GM12878 (cell line): ENCODE measurements around the gene ANXA5. TPM values are rescaled to one million over a fixed set of nuclear protein-coding genes. Genes with fewer than 3 reads are reported as not detected.

Source experiments
- ATAC-seq: fragments of 200-7000 bp; cut with Tn5 transposase; 3 replicates; pipeline ENCODE4 v1.9.1; 2020; ENCODE audit warnings: mild to moderate bottlenecking, moderate library complexity
- BruUV-seq: library from RNA; stranded (reverse); fragments of 400-500 nt; replicated peaks from 2 replicates; lab custom pipeline; 2021; lab: Mats Ljungman, UMichigan
- CTCF ChIA-PET: fragments of 300-600 bp; sonication (Branson Sonifier 250); formaldehyde crosslinking; extraction: SDS; loops from one replicate; lab custom pipeline; 2021; ENCODE audit warnings: inconsistent platforms; lab: Yijun Ruan, JAX
- POLR2A ChIA-PET: fragments of 350-600 bp; formaldehyde crosslinking; extraction: SDS; loops from one replicate; lab custom pipeline; 2021; ENCODE audit warnings: inconsistent platforms; lab: Charles Lee
- RAD21 ChIA-PET: fragments of 300-600 bp; sonication (Branson Sonifier 250); formaldehyde crosslinking; loops from one replicate; lab custom pipeline; 2023; ENCODE audit warnings: antibody characterized with exemption; ENCODE audit not compliant: unreplicated experiment; lab: Charles Lee
- SMC1A ChIA-PET: fragments of 300-600 bp; sonication (Branson Sonifier 250); formaldehyde crosslinking; loops from one replicate; lab custom pipeline; 2023; ENCODE audit not compliant: unreplicated experiment, uncharacterized antibody; lab: Charles Lee
- DNase-seq: peaks from one replicate; pipeline ENCODE4 v3.0.0-alpha.2; 2011; ENCODE audit warnings: low read depth, low spot score
- FAIRE-seq: peaks from 3 replicates; lab custom pipeline; 2011; peaks lifted over from hg19 to GRCh38; lab: Jason Lieb, UNC
- H2AFZ ChIP-seq: 2 replicates; pipeline ENCODE4 v1.6.0; 2011; ENCODE audit warnings: low read depth, low read length, control low read depth; ENCODE audit not compliant: control insufficient read depth
- H3K27ac ChIP-seq: 2 replicates; pipeline ENCODE4 v1.5.1; 2011; ENCODE audit warnings: control low read depth; ENCODE audit not compliant: control insufficient read depth, insufficient read depth
- H3K27me3 ChIP-seq, 2 experiments: replicated peaks in 1 of 2; 2 replicates each; pipeline versions ENCODE4 v1.6.0 to v1.6.1; 2011; ENCODE audit warnings: low read length in 1 of 2; ENCODE audit not compliant: control insufficient read depth in 2 of 2, insufficient read depth in 2 of 2
- H3K36me3 ChIP-seq, 2 experiments: 2 replicates each; pipeline ENCODE4 v1.5.1; 2011; ENCODE audit warnings: low read length in 1 of 2; ENCODE audit not compliant: control insufficient read depth in 2 of 2, insufficient read depth in 2 of 2
- H3K4me1 ChIP-seq: 2 replicates; pipeline ENCODE4 v1.6.1; 2011; ENCODE audit warnings: mild to moderate bottlenecking, low read length, moderate library complexity, mixed read lengths; ENCODE audit not compliant: control insufficient read depth, insufficient read depth
- H3K4me2 ChIP-seq: 2 replicates; pipeline ENCODE4 v1.6.0; 2011; ENCODE audit warnings: control low read depth; ENCODE audit not compliant: control insufficient read depth, insufficient read depth
- H3K4me3 ChIP-seq: fragments of 200-600 bp; sonication (generic); 2 replicates; pipeline ENCODE4 v1.5.1; 2016
- H3K79me2 ChIP-seq: 2 replicates; pipeline ENCODE4 v1.6.0; 2011; ENCODE audit warnings: low read length; ENCODE audit not compliant: control insufficient read depth, insufficient read depth
- H3K9ac ChIP-seq: 2 replicates; pipeline ENCODE4 v1.8.0; 2011; ENCODE audit warnings: low read length, control low read depth, mixed read lengths; ENCODE audit not compliant: control insufficient read depth, insufficient read depth
- H3K9me3 ChIP-seq: replicated peaks from 3 replicates; pipeline ENCODE4 v1.5.1; 2011; ENCODE audit warnings: mild to moderate bottlenecking, low read length; ENCODE audit not compliant: control insufficient read depth, insufficient read depth
- H4K20me1 ChIP-seq: 2 replicates; pipeline ENCODE4 v1.6.0; 2011; ENCODE audit not compliant: control insufficient read depth, insufficient read depth
- CBX5 ChIP-seq: sonication (generic); IDR thresholded peaks from 2 replicates; pipeline ENCODE4 v1.6.1; 2016; ENCODE audit warnings: low read depth, moderate library complexity, mild to moderate bottlenecking, inconsistent platforms
- CEBPB ChIP-seq, 2 experiments: fragments of 150-350 bp in 1 of 2; IDR thresholded peaks; 2 replicates each; pipeline ENCODE4 v1.6.1; 2012 to 2014; ENCODE audit warnings: low read depth in 2 of 2, low read length in 2 of 2, borderline replicate concordance in 1 of 2, inconsistent platforms in 1 of 2
- CREM ChIP-seq: IDR thresholded peaks from 2 replicates; pipeline ENCODE4 v1.6.1; 2014; ENCODE audit warnings: antibody characterized with exemption, low read depth
- EZH2 ChIP-seq: IDR thresholded peaks from 2 replicates; pipeline ENCODE4 v1.6.1; 2012; ENCODE audit warnings: low read depth, mild to moderate bottlenecking, control low read depth, inconsistent platforms, low read length, borderline replicate concordance; ENCODE audit not compliant: control insufficient read depth
- FOS ChIP-seq: IDR thresholded peaks from 3 replicates; pipeline ENCODE4 v1.6.1; 2011; ENCODE audit warnings: borderline replicate concordance; ENCODE audit not compliant: insufficient read length; ENCODE audit errors: extremely low read depth
- IRF4 ChIP-seq: IDR thresholded peaks from 2 replicates; pipeline ENCODE4 v1.6.1; 2011; ENCODE audit warnings: low read depth, low read length
- KLF5 ChIP-seq: fragments of 450-650 bp; IDR thresholded peaks from 2 replicates; pipeline ENCODE4 v1.6.1; 2014; ENCODE audit warnings: mild to moderate bottlenecking; ENCODE audit not compliant: partially characterized antibody
- MEF2B ChIP-seq: fragments of 450-650 bp; IDR thresholded peaks from 2 replicates; pipeline ENCODE4 v1.6.1; 2018; ENCODE audit warnings: mild to moderate bottlenecking, moderate library complexity; ENCODE audit not compliant: partially characterized antibody, poor library complexity, severe bottlenecking
- MYB ChIP-seq: fragments of 150-350 bp; IDR thresholded peaks from 2 replicates; pipeline ENCODE4 v1.6.1; 2014; ENCODE audit warnings: mild to moderate bottlenecking, low read depth, low read length, borderline replicate concordance
- NFIC ChIP-seq: IDR thresholded peaks from 2 replicates; pipeline ENCODE4 v1.6.1; 2012; ENCODE audit warnings: low read depth, mild to moderate bottlenecking, inconsistent platforms, low read length, moderate library complexity
- RELA ChIP-seq: fragments of 450-650 bp; IDR thresholded peaks from 2 replicates; pipeline ENCODE4 v1.8.0; 2014; ENCODE audit warnings: borderline replicate concordance; ENCODE audit not compliant: partially characterized antibody
- RFX5 ChIP-seq: IDR thresholded peaks from 2 replicates; pipeline ENCODE4 v1.6.1; 2011; ENCODE audit warnings: low read depth, low read length, improper control_type of control experiment
- SPI1 ChIP-seq: IDR thresholded peaks from 2 replicates; pipeline ENCODE4 v1.6.1; 2011; ENCODE audit warnings: low read depth, mild to moderate bottlenecking, low read length, moderate library complexity, borderline replicate concordance; ENCODE audit not compliant: insufficient read depth
- SREBF2 ChIP-seq: IDR thresholded peaks from 2 replicates; pipeline ENCODE4 v1.6.1; 2012; ENCODE audit warnings: mild to moderate bottlenecking, low read length
- SUPT20H ChIP-seq: IDR thresholded peaks from 2 replicates; pipeline ENCODE4 v1.6.1; 2011; ENCODE audit warnings: low read depth, mild to moderate bottlenecking, low read length, moderate library complexity, borderline replicate concordance; ENCODE audit not compliant: control insufficient read depth
- TCF7 ChIP-seq: IDR thresholded peaks from 2 replicates; pipeline ENCODE4 v1.6.1; 2014; ENCODE audit warnings: antibody characterized with exemption, borderline replicate concordance
- WGBS: methylation state at CpG from one replicate; pipeline ENCODE4 v1.1.6; 2016; ENCODE audit warnings: low lambda C conversion rate; ENCODE audit not compliant: insufficient replicate concordance, insufficient coverage; ENCODE audit errors: missing lambda C conversion rate; 5-methylcytosine and 5-hydroxymethylcytosine counted together
- in situ Hi-C: fragments of 300-500 bp; cut with MboI; formaldehyde crosslinking; loops from 9 replicates; pipeline ENCODE4 v1.14.3; 2018; ENCODE audit warnings: mixed read lengths
- intact Hi-C: fragments of 100-400 bp; cut with micrococcal nuclease; formaldehyde crosslinking; loops from one replicate; pipeline ENCODE4 v1.14.2; 2022; ENCODE audit not compliant: unreplicated experiment
- polyA plus RNA-seq, 11 experiments: library from polyadenylated mRNA; depleted of rRNA in 4 of 11; unstranded in 6 of 11; stranded (reverse) in 5 of 11; fragments of >200 nt; fragmentation: Nextera tagmentation in 4 of 11; fragmentation: Illumina TruSeq in 1 of 11; extraction: Ambion mirVana in 4 of 11; extraction: Trizol in 1 of 11; gene quantifications; 1 replicate in 1 of 11; 2 replicates in 10 of 11; pipeline versions ENCODE4 v1.2.1 to v1.2.3, GENCODE V29; 2011 to 2016; ENCODE audit warnings: inconsistent platforms in 2 of 11, missing spikeins in 2 of 11, low read depth in 1 of 11
- total RNA-seq, 4 experiments: library from RNA; depleted of rRNA in 3 of 4; stranded (reverse); fragments of >200 nt in 3 of 4; fragmentation: Illumina TruSeq in 1 of 4; extraction: Trizol in 1 of 4; gene quantifications; 2 replicates each; pipeline versions ENCODE4 v1.2.1 to v1.2.3, GENCODE V29; 2013 to 2021
- TF ChIP-seq, protein P1 (sequence below): IDR thresholded peaks from 2 replicates; pipeline ENCODE4 v1.6.1; 2011; ENCODE audit warnings: low read depth, low read length, improper control_type of control experiment, borderline replicate concordance
- TF ChIP-seq, protein P2 (sequence below), 3 experiments: IDR thresholded peaks in 2 of 3; conservative IDR thresholded peaks in 1 of 3; 2 replicates each; pipeline ENCODE4 v1.5.1; 2011; ENCODE audit warnings: low read depth in 3 of 3, low read length in 3 of 3, mild to moderate bottlenecking in 3 of 3, control low read depth in 2 of 3, moderate library complexity in 2 of 3, inconsistent platforms in 1 of 3, mixed read lengths in 1 of 3; ENCODE audit not compliant: control insufficient read depth in 2 of 3, insufficient read depth in 1 of 3; ENCODE audit errors: extremely low read depth in 1 of 3

The ANXA5 gene
- total and polyA plus RNA-seq, 10 of the 15 experiments (the other 5 are each of a cell fraction or from before 2014, with no cell fraction given): 101 to 249 (median 169) TPM

DNA sequence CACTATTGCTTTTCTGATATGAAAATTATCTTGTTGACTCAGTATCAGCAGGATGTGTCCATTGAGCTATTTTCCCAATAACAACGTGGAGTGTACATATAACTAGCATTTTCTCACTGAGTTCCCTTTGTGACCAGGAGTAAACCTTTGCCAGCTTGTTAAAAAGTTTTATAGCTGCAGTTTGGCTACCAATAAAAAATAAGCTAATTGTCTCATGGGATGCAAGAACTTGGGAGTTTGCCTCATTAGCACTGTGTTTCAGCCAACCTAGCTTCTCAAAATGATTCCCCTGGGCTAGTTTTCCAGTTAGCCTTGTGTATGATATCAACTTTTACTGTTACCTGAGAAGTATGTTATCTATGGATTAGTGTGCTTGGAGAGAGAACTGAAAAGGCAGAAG, 24.9 kb upstream of the ANXA5 start (continued):
- TF ChIP-seq RELA (no peak), MYB (no peak), RFX5 (no peak), KLF5 (no peak)

DNA sequence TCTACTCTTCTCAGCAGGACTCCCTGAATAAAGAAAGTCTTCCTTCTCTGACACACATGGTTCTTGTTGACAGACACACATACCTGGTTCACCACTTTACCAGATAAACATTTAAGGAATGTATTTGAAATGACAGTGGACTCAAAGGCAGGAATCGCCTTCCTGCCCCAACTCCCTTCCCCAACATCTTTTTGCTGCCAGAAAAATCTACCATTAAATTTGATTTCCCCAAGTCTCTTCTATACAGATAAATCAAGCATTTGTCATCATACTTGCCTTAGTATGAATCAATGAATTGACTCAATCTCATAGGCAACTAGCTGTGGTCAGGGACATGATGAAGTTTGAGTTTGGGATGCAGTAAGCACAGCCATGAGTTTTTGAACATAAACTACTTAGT, 23.3 kb upstream of the ANXA5 start:
- H3K27me3 ChIP-seq: no peaks in the 10 kb centered on the region; a peak in 1 of 4 replicates
- no peaks in the 10 kb centered on the region for H3K79me2 ChIP-seq
- no peak overlapping the region for H3K9ac ChIP-seq
- H4K20me1 ChIP-seq: no peaks in the 10 kb centered on the region
- H3K4me2 ChIP-seq: no peak overlapping the region
- H3K9me3 ChIP-seq: no peaks in the 10 kb centered on the region
- ChIA-PET POLR2A (no interaction called here), SMC1A (no interaction called here), RAD21 (no interaction called here), CTCF (no interaction called here)
- H3K27ac ChIP-seq: no peak overlapping the region
- no peaks in the 10 kb centered on the region for H3K4me1 ChIP-seq
- no peak overlapping the region for H3K4me3 ChIP-seq
- no peak overlapping the region for H2AFZ ChIP-seq
- TF ChIP-seq IRF4: no peak
- no peak for TF ChIP-seq CREM
- no peak for TF ChIP-seq TCF7
- TF ChIP-seq, protein P1, sequence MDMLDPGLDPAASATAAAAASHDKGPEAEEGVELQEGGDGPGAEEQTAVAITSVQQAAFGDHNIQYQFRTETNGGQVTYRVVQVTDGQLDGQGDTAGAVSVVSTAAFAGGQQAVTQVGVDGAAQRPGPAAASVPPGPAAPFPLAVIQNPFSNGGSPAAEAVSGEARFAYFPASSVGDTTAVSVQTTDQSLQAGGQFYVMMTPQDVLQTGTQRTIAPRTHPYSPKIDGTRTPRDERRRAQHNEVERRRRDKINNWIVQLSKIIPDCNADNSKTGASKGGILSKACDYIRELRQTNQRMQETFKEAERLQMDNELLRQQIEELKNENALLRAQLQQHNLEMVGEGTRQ: no peak
- no peak for TF ChIP-seq CEBPB (IDR thresholded peaks at IDR 0.05; ENCODE audit: borderline replicate concordance in 1 of 2, low read depth in 2 of 2, low read length in 2 of 2)
- no peak for TF ChIP-seq SREBF2
- TF ChIP-seq SUPT20H: no peak
- TF ChIP-seq, protein P2, sequence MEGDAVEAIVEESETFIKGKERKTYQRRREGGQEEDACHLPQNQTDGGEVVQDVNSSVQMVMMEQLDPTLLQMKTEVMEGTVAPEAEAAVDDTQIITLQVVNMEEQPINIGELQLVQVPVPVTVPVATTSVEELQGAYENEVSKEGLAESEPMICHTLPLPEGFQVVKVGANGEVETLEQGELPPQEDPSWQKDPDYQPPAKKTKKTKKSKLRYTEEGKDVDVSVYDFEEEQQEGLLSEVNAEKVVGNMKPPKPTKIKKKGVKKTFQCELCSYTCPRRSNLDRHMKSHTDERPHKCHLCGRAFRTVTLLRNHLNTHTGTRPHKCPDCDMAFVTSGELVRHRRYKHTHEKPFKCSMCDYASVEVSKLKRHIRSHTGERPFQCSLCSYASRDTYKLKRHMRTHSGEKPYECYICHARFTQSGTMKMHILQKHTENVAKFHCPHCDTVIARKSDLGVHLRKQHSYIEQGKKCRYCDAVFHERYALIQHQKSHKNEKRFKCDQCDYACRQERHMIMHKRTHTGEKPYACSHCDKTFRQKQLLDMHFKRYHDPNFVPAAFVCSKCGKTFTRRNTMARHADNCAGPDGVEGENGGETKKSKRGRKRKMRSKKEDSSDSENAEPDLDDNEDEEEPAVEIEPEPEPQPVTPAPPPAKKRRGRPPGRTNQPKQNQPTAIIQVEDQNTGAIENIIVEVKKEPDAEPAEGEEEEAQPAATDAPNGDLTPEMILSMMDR (IDR thresholded peaks at IDR 0.05 in 2 of 3, conservative IDR thresholded peaks at IDR 0.05 in 1 of 3; ENCODE audit: control insufficient read depth in 2 of 3, extremely low read depth in 1 of 3, insufficient read depth in 1 of 3, low read depth in 3 of 3, low read length in 3 of 3): no peak
- TF ChIP-seq NFIC: no peak
- TF ChIP-seq CBX5: no peak
- no peak for TF ChIP-seq EZH2
- TF ChIP-seq SPI1: no peak
- no peak for TF ChIP-seq MEF2B
- no peak for TF ChIP-seq FOS
- no TSS peak for BruUV-seq
- ATAC-seq (no peak), FAIRE-seq (no peak), DNase-seq (no peak)
- in situ Hi-C loops: no loop called here
- no peaks in the 10 kb centered on the region for H3K36me3 ChIP-seq
- intact Hi-C loops: no loop called here
- WGBS: 5% methylated on average over 1 of the region's 1 CpG
